K562 treated with DMSO at 1 percent for 12 hours (cell line): ENCODE measurements around the gene DDX39B. TPM values are rescaled to one million over a fixed set of nuclear protein-coding genes. Genes with fewer than 3 reads are reported as not detected.

Source experiments
- total RNA-seq: library from RNA; unstranded; fragments of 300-600 nt; gene quantifications from 2 replicates; pipeline ENCODE4 v1.2.3, GENCODE V29; 2022; ENCODE audit not compliant: insufficient read depth

The DDX39B gene
- 110 and 208 TPM in 2 replicates for total RNA-seq

GRCh38 chr6:31541658-31542521 is at the start of gene DDX39B:
DDX39B (minus strand) TSS chr6:31542003; CDS start chr6:31540532, 1,471 bp downstream.

GRCh38 chr6:31586008-31586407 is 44.2 kb upstream of the DDX39B start, which contains the start of gene LST1:
LST1 (plus strand) TSS chr6:31586277; CDS start chr6:31587300, 1,023 bp downstream.

GRCh38 chr6:31582230-31582643 is 40.4 kb upstream of the DDX39B start, which contains the start of gene LTB:
LTB (minus strand) TSS chr6:31582424; CDS start chr6:31582417, 7 bp downstream.

GRCh38 chr6:31575335-31575901 is 33.6 kb upstream of the DDX39B start, which contains the start of gene TNF:
TNF (plus strand) TSS chr6:31575565; CDS start chr6:31575742, 177 bp downstream.

GRCh38 chr6:31572041-31572911 is 30.5 kb upstream of the DDX39B start, which contains the start of gene LTA:
LTA (plus strand) TSS chr6:31572289; CDS start chr6:31572743, 454 bp downstream.

GRCh38 chr6:31546958-31547726 is 5.3 kb upstream of the DDX39B start, which contains the start of gene NFKBIL1:
NFKBIL1 (plus strand) TSS chr6:31547608; CDS start chr6:31547695, 87 bp downstream.

GRCh38 chr6:31546339-31546957 is 4.6 kb upstream of the DDX39B start, which contains the start of gene ATP6V1G2:
ATP6V1G2 (minus strand) TSS chr6:31546608; CDS start chr6:31546559, 49 bp downstream.

GRCh38 chr6:31528821-31529328 is 12.9 kb downstream of the DDX39B start, which contains the start of gene MCCD1:
MCCD1 (plus strand) TSS chr6:31528962; CDS start chr6:31529015, 53 bp downstream.

GRCh38 chr6:31497531-31498476 is 44.0 kb downstream of the DDX39B start, which contains the start of gene MICB:
MICB (plus strand) TSS chr6:31498145; CDS start chr6:31498194, 49 bp downstream.

Other genes starting within 250 kb of the DDX39B start
- gene HLA-B, start 184.8 kb downstream of the DDX39B start, total RNA-seq: 6.5 and 7.7 TPM in 2 replicates
- gene MICA, start 138.4 kb downstream of the DDX39B start, total RNA-seq: 19.1 and 31.6 TPM in 2 replicates
- 19.2 and 35.6 TPM in 2 replicates for gene MICB, start 43.9 kb downstream of the DDX39B start, total RNA-seq
- gene MCCD1, start 13.0 kb downstream of the DDX39B start, total RNA-seq: not detected in 2 replicates
- not detected in 2 replicates for gene ATP6V1G2, start 4.6 kb upstream of the DDX39B start, total RNA-seq
- gene NFKBIL1, start 5.6 kb upstream of the DDX39B start, total RNA-seq: 65.2 and 74.9 TPM in 2 replicates
- gene LTA, start 30.3 kb upstream of the DDX39B start, total RNA-seq: 1.2 TPM in 1 of 2 replicates, not detected in the other
- gene TNF, start 33.6 kb upstream of the DDX39B start, total RNA-seq: not detected in 2 replicates
- 1.1 TPM in 1 of 2 replicates, not detected in the other for gene LTB, start 40.4 kb upstream of the DDX39B start, total RNA-seq
- 3.7 and 5.1 TPM in 2 replicates for gene LST1, start 44.3 kb upstream of the DDX39B start, total RNA-seq
- gene NCR3, start 51.0 kb upstream of the DDX39B start, total RNA-seq: 2.2 TPM in 1 of 2 replicates, not detected in the other
- 8.8 and 20.6 TPM in 2 replicates for gene AIF1, start 73.2 kb upstream of the DDX39B start, total RNA-seq
- gene PRRC2A, start 78.7 kb upstream of the DDX39B start, total RNA-seq: 149 and 261 TPM in 2 replicates
- 285 and 425 TPM in 2 replicates for gene BAG6, start 110.7 kb upstream of the DDX39B start, total RNA-seq
- gene APOM, start 113.9 kb upstream of the DDX39B start, total RNA-seq: 3.6 and 14.1 TPM in 2 replicates
- gene C6orf47, start 118.8 kb upstream of the DDX39B start, total RNA-seq: 22.4 and 35.6 TPM in 2 replicates
- 48.9 and 50.1 TPM in 2 replicates for gene GPANK1, start 123.0 kb upstream of the DDX39B start, total RNA-seq
- gene CSNK2B, start 124.1 kb upstream of the DDX39B start, total RNA-seq: 524 and 598 TPM in 2 replicates
- 2.1 and 12.9 TPM in 2 replicates for gene LY6G5B, start 128.0 kb upstream of the DDX39B start, total RNA-seq
- gene LY6G5C, start 139.1 kb upstream of the DDX39B start, total RNA-seq: not detected in 2 replicates
- gene ABHD16A, start 161.3 kb upstream of the DDX39B start, total RNA-seq: 80.3 and 103 TPM in 2 replicates
- not detected in 2 replicates for gene LY6G6F, start 164.9 kb upstream of the DDX39B start, total RNA-seq
- not detected in 2 replicates for gene LY6G6D, start 173.3 kb upstream of the DDX39B start, total RNA-seq
- not detected in 2 replicates for gene LY6G6C, start 179.7 kb upstream of the DDX39B start, total RNA-seq
- gene MPIG6B, start 181.4 kb upstream of the DDX39B start, total RNA-seq: not detected in 2 replicates
- 45.6 and 57.2 TPM in 2 replicates for gene DDAH2, start 187.3 kb upstream of the DDX39B start, total RNA-seq
- 1,195 and 1,297 TPM in 2 replicates for gene CLIC1, start 194.5 kb upstream of the DDX39B start, total RNA-seq
- gene MSH5, start 198.0 kb upstream of the DDX39B start, total RNA-seq: 14.8 and 39.6 TPM in 2 replicates
- 6.8 and 8.2 TPM in 2 replicates for gene SAPCD1, start 220.7 kb upstream of the DDX39B start, total RNA-seq
- 1.5 and 6.2 TPM in 2 replicates for gene VWA7, start 235.3 kb upstream of the DDX39B start, total RNA-seq